Measurements from ENCODE around the gene RPS18. TPM values are rescaled to one million over a fixed set of nuclear protein-coding genes. Genes with fewer than 3 reads are reported as not detected.

Gene RPS18
- total and polyA plus RNA-seq, 10 of the 15 experiments (the other 5 are each of a cell fraction or from before 2014, with no cell fraction given) = 4,228 to 20,828 (median 7,406) TPM

- H3K9ac ChIP-seq (ENCODE audit: control insufficient read depth, insufficient read depth, low read length) = peak overlapping the region; percentile 73
- H2AFZ ChIP-seq (ENCODE audit: control insufficient read depth, low read depth, low read length) = peak overlapping the region; percentile 98
- ChIA-PET RAD21 (ENCODE audit: unreplicated experiment) (interaction anchor here (0.6 to 2.6 kb wide), 10 partner anchors 8 to 1551 kb away, joined by 3 to 12 read pairs (median 6); partner anchors contain the start of genes B3GALT4, RPS18, VPS52 and ZBTB22), POLR2A (interaction anchor here (0.9 to 3.5 kb wide), 8 partner anchors 9 to 128 kb away, joined by 3 to 60 read pairs (median 9); partner anchors contain the start of genes B3GALT4, CUTA, RGL2 and RPS18), SMC1A (ENCODE audit: uncharacterized antibody, unreplicated experiment) (interaction anchor here (1.4 to 4.4 kb wide), 4 partner anchors 8 to 22 kb away, joined by 5 to 25 read pairs (median 8); partner anchors contain the start of genes B3GALT4, RPS18 and VPS52), CTCF (interaction anchor here (1.2 to 5.0 kb wide), 4 partner anchors 9 to 55 kb away, joined by 3 to 28 read pairs (median 6); partner anchors contain the start of genes B3GALT4 and RGL2)
- no peaks in the 10 kb centered on the region for H3K9me3 ChIP-seq (replicated peaks; ENCODE audit: control insufficient read depth, insufficient read depth, low read length)
- BruUV-seq (replicated peaks) = TSS peak; percentile 95
- peak; percentile 25 for ATAC-seq
- no peaks in the 10 kb centered on the region for H3K4me1 ChIP-seq (ENCODE audit: control insufficient read depth, insufficient read depth, low read length)
- H4K20me1 ChIP-seq (ENCODE audit: control insufficient read depth, insufficient read depth) = no peaks in the 10 kb centered on the region
- intact Hi-C loops (cut with micrococcal nuclease; ENCODE audit: unreplicated experiment) (loop anchor here (1.0 kb wide), 2 partner anchors 8 to 13 kb away; partner anchors contain the start of genes B3GALT4 and RGL2), in situ Hi-C loops (cut with MboI) (no loop called here)
- FAIRE-seq = no peak
- DNase-seq (ENCODE audit: low read depth, low spot score) = no peak
- peak overlapping the region; percentile 78 for H3K4me3 ChIP-seq
- TF ChIP-seq LARP7 (IDR thresholded peaks at IDR 0.05) (peak; percentile 16; the same call in 1 of the 2 replicates), POLR2A (IDR thresholded peaks at IDR 0.05; ENCODE audit: low read depth, low read length) (peak; percentile 23; the same call in 1 of the 2 replicates), DPF2 (IDR thresholded peaks at IDR 0.05) (peak; percentile 51), MTA3 (IDR thresholded peaks at IDR 0.05; ENCODE audit: borderline replicate concordance, low read length) (peak; percentile 41; the same call in 1 of the 2 replicates), SREBF2 (IDR thresholded peaks at IDR 0.05; ENCODE audit: low read length) (no peak), ZZZ3 (IDR thresholded peaks at IDR 0.05; ENCODE audit: control insufficient read depth, insufficient read length, low read depth) (no peak), SUZ12 (IDR thresholded peaks at IDR 0.05; ENCODE audit: unreplicated experiment) (no peak), CEBPB (IDR thresholded peaks at IDR 0.05; ENCODE audit: borderline replicate concordance in 1 of 2, low read depth in 2 of 2, low read length in 2 of 2) (no peak), RAD21 (IDR thresholded peaks at IDR 0.05; ENCODE audit: insufficient read depth, low read depth, low read length) (no peak), CHD1 (IDR thresholded peaks at IDR 0.05; ENCODE audit: low read depth, low read length) (no peak), ASH2L (IDR thresholded peaks at IDR 0.05; ENCODE audit: borderline replicate concordance, low read depth) (no peak)
- H3K27me3 ChIP-seq (replicated peaks in 1 of 2; ENCODE audit: control insufficient read depth in 2 of 2, insufficient read depth in 2 of 2, low read length in 1 of 2) = no peaks in the 10 kb centered on the region
- WGBS (ENCODE audit: insufficient coverage, insufficient replicate concordance, low lambda C conversion rate, missing lambda C conversion rate) = 11% methylated on average over 14 of the region's 14 CpGs
- peaks cover 31% of the 10 kb centered on the region for H3K79me2 ChIP-seq (ENCODE audit: control insufficient read depth, insufficient read depth, low read length)
- peak overlapping the region; percentile 74 for H3K27ac ChIP-seq (ENCODE audit: control insufficient read depth, insufficient read depth)
- H3K4me2 ChIP-seq (ENCODE audit: control insufficient read depth, insufficient read depth) = peak overlapping the region; percentile 80
- peaks cover 0 to 26% of the 10 kb centered on the region in 2 experiments; a peak in 3 of 4 replicates for H3K36me3 ChIP-seq (ENCODE audit: control insufficient read depth in 2 of 2, insufficient read depth in 2 of 2, low read length in 1 of 2)
Observed at GRCh38 chr6:33289784-33290315, 18.0 kb downstream of the RPS18 start.
